GM19455 (cell line): Measurements from ENCODE around the gene CDK2AP2.
"Not testable (repeated sequence)": the region's sequence is repeated elsewhere in the genome, so short reads cannot be mapped to it uniquely, and the experiment has no call there.

ENCODE experiments used
- ATAC-seq: cut with Tn5 transposase; IDR thresholded peaks from one replicate; pipeline ENCODE4 v1.9.1; 2021; ENCODE audit not compliant: unreplicated experiment

Gene CDK2AP2

GRCh38 chr11:67468456-67468758 is 39.6 kb downstream of the CDK2AP2 start:
- no peak for ATAC-seq

- no peak for ATAC-seq
Observed at GRCh38 chr11:67468056-67468455, 39.9 kb downstream of the CDK2AP2 start.

GRCh38 chr11:67466962-67467771 is 40.8 kb downstream of the CDK2AP2 start:
- ATAC-seq, result no peak

GRCh38 chr11:67466367-67466766 is 41.6 kb downstream of the CDK2AP2 start:
- ATAC-seq, result no peak

GRCh38 chr11:67465530-67465929 is 42.4 kb downstream of the CDK2AP2 start:
- ATAC-seq, result not testable (repeated sequence)

- ATAC-seq, result no peak
Observed at GRCh38 chr11:67465189-67465510, 42.8 kb downstream of the CDK2AP2 start.

GRCh38 chr11:67464411-67465188 is 43.4 kb downstream of the CDK2AP2 start:
- ATAC-seq, result no peak

GRCh38 chr11:67463680-67464410 is 44.1 kb downstream of the CDK2AP2 start:
- no peak for ATAC-seq

- ATAC-seq, result no peak
Observed at GRCh38 chr11:67463186-67463585, 44.8 kb downstream of the CDK2AP2 start.

- ATAC-seq, result no peak
Observed at GRCh38 chr11:67458266-67458665, 49.7 kb downstream of the CDK2AP2 start.

GRCh38 chr11:67457453-67457852 is 50.5 kb downstream of the CDK2AP2 start:
- no peak for ATAC-seq
